HCT116 (cell line): ENCODE measurements around the gene MRPS12. TPM values are rescaled to one million over a fixed set of nuclear protein-coding genes. Genes with fewer than 3 reads are reported as not detected.

ENCODE experiments used
- ATAC-seq: fragments of 200-7000 bp; cut with Tn5 transposase; 2 replicates; pipeline ENCODE4 v1.9.1; 2020; ENCODE audit warnings: mild to moderate bottlenecking, moderate library complexity
- BruUV-seq: library from RNA; stranded (reverse); fragments of 400-500 nt; replicated peaks from 2 replicates; lab custom pipeline; 2021; lab: Mats Ljungman, UMichigan
- CTCF ChIA-PET: fragments of 300-600 bp; sonication (Branson Sonifier 250); formaldehyde crosslinking; loops from one replicate; lab custom pipeline; 2021; ENCODE audit warnings: antibody characterized with exemption; lab: Charles Lee
- POLR2A ChIA-PET: fragments of 300-600, 350-600 bp; sonication (Branson Sonifier 250); formaldehyde crosslinking; loops from one replicate; lab custom pipeline; 2021; ENCODE audit warnings: antibody characterized with exemption; lab: Charles Lee
- RAD21 ChIA-PET, 2 experiments: fragments of 300-600 bp; sonication (Branson Sonifier 250); formaldehyde crosslinking; loops; one replicate each; lab custom pipeline; 2023; ENCODE audit warnings: low total read pairs in 2 of 2; ENCODE audit not compliant: uncharacterized antibody in 2 of 2, unreplicated experiment in 2 of 2, low non-redundant PET in 1 of 2; lab: Charles Lee
- DNase-seq: peaks from one replicate; pipeline ENCODE4 v3.0.0-alpha.2; 2010; ENCODE audit warnings: low read depth, low spot score
- H2AFZ ChIP-seq: fragments of 200-600 bp; shearing (Covaris generic), sonication (generic); 2 replicates; pipeline ENCODE4 v1.6.1; 2017; ENCODE audit warnings: low read depth, mixed run types, mixed read lengths, antibody characterized with exemption, low read length; ENCODE audit not compliant: poor library complexity, severe bottlenecking
- H3K27ac ChIP-seq: 2 replicates; pipeline ENCODE4 v1.5.1; 2012; ENCODE audit warnings: low read depth, low read length
- H3K27me3 ChIP-seq: fragments of 200-600 bp; sonication (generic); 2 replicates; pipeline ENCODE4 v1.6.1; 2016; ENCODE audit warnings: mixed run types, low read length, mixed read lengths; ENCODE audit not compliant: insufficient read depth
- H3K36me3 ChIP-seq, 2 experiments: fragments of 200-500 bp in 1 of 2; fragments of 200-600 bp in 1 of 2; sonication (Bioruptor generic) in 1 of 2; sonication (generic) in 1 of 2; 2 replicates each; pipeline versions ENCODE4 v1.5.1 to v1.6.1; 2014 to 2016; ENCODE audit warnings: low read length in 2 of 2, inconsistent platforms in 1 of 2, mixed read lengths in 1 of 2, mixed run types in 1 of 2; ENCODE audit not compliant: insufficient read depth in 2 of 2, control insufficient read depth in 1 of 2
- H3K4me1 ChIP-seq, 2 experiments: fragments of 200-600 bp in 1 of 2; sonication (generic) in 1 of 2; 2 replicates each; pipeline versions ENCODE4 v1.5.1 to v1.6.1; 2012 to 2017; ENCODE audit warnings: low read length in 2 of 2, inconsistent platforms in 1 of 2, mild to moderate bottlenecking in 1 of 2, mixed read lengths in 1 of 2, mixed run types in 1 of 2, moderate library complexity in 1 of 2; ENCODE audit not compliant: insufficient read depth in 2 of 2, control insufficient read depth in 1 of 2
- H3K4me2 ChIP-seq: fragments of 200-600 bp; sonication (generic); 2 replicates; pipeline ENCODE4 v1.6.1; 2017; ENCODE audit warnings: mixed run types, low read length, mixed read lengths
- H3K4me3 ChIP-seq, 2 experiments: fragments of 200-600 bp in 1 of 2; sonication (generic) in 1 of 2; replicated peaks in 1 of 2; 2 replicates each; pipeline ENCODE4 v1.5.1; 2011 to 2016; ENCODE audit warnings: low read length in 2 of 2, control low read depth in 1 of 2, low read depth in 1 of 2, mild to moderate bottlenecking in 1 of 2, mixed read lengths in 1 of 2, mixed run types in 1 of 2
- H3K79me2 ChIP-seq: fragments of 200-600 bp; sonication (generic); 2 replicates; pipeline ENCODE4 v1.6.1; 2017; ENCODE audit warnings: mild to moderate bottlenecking, mixed run types, low read length, moderate library complexity, mixed read lengths; ENCODE audit not compliant: insufficient read depth
- H3K9ac ChIP-seq: fragments of 200-600 bp; sonication (generic); 2 replicates; pipeline ENCODE4 v1.6.1; 2016; ENCODE audit warnings: low read length, mixed read lengths
- H3K9me2 ChIP-seq: fragments of 200-600 bp; sonication (generic), shearing (Covaris generic); 2 replicates; pipeline ENCODE4 v1.6.1; 2017; ENCODE audit warnings: mixed run types, mild to moderate bottlenecking, moderate library complexity; ENCODE audit not compliant: insufficient read depth
- H3K9me3 ChIP-seq, 2 experiments: fragments of 200-500 bp in 1 of 2; fragments of 200-600 bp in 1 of 2; sonication (Bioruptor generic) in 1 of 2; sonication (generic) in 1 of 2; 2 replicates each; pipeline ENCODE4 v1.6.1; 2014 to 2017; ENCODE audit warnings: low read length in 2 of 2, mixed read lengths in 2 of 2, inconsistent platforms in 1 of 2, low read depth in 1 of 2, mild to moderate bottlenecking in 1 of 2, mixed run types in 1 of 2, moderate library complexity in 1 of 2; ENCODE audit not compliant: control insufficient read depth in 1 of 2, insufficient read depth in 1 of 2
- H4K20me1 ChIP-seq: fragments of 200-600 bp; sonication (generic), shearing (Covaris generic); 2 replicates; pipeline ENCODE4 v1.6.1; 2017; ENCODE audit warnings: mixed run types, mild to moderate bottlenecking, moderate library complexity; ENCODE audit not compliant: insufficient read depth
- CBX3 ChIP-seq: IDR thresholded peaks from 2 replicates; pipeline ENCODE4 v1.6.1; 2012; ENCODE audit warnings: low read depth
- EGR1 ChIP-seq: IDR thresholded peaks from 2 replicates; pipeline ENCODE4 v1.6.1; 2012; ENCODE audit warnings: low read depth
- ELF1 ChIP-seq: IDR thresholded peaks from 2 replicates; pipeline ENCODE4 v1.6.1; 2012; ENCODE audit warnings: low read depth, borderline replicate concordance
- EZH2 ChIP-seq: fragments of 200-600 bp; sonication (generic); IDR thresholded peaks from 2 replicates; pipeline ENCODE4 v1.6.1; 2017; ENCODE audit warnings: antibody characterized with exemption, mixed run types
- JUND ChIP-seq: IDR thresholded peaks from 2 replicates; pipeline ENCODE4 v1.6.1; 2012
- POLR2A ChIP-seq: IDR thresholded peaks from 2 replicates; pipeline ENCODE4 v1.7.0; 2011; ENCODE audit warnings: borderline replicate concordance; ENCODE audit not compliant: insufficient read depth, insufficient read length; ENCODE audit errors: extremely low read depth
- POLR2AphosphoS5 ChIP-seq: IDR thresholded peaks from 2 replicates; pipeline ENCODE4 v1.6.1; 2011; ENCODE audit warnings: mild to moderate bottlenecking, low read depth, low read length, moderate library complexity
- RAD21 ChIP-seq: IDR thresholded peaks from 2 replicates; pipeline ENCODE4 v1.6.1; 2012; ENCODE audit warnings: low read depth, mild to moderate bottlenecking
- REST ChIP-seq: IDR thresholded peaks from 2 replicates; pipeline ENCODE4 v1.6.1; 2012; ENCODE audit warnings: low read depth
- SRF ChIP-seq: IDR thresholded peaks from 2 replicates; pipeline ENCODE4 v1.6.1; 2012; ENCODE audit warnings: low read depth
- TCF7L2 ChIP-seq: IDR thresholded peaks from 2 replicates; pipeline ENCODE4 v1.7.0; 2011; ENCODE audit warnings: borderline replicate concordance, inconsistent platforms; ENCODE audit not compliant: insufficient read depth, insufficient read length; ENCODE audit errors: extremely low read depth
- YY1 ChIP-seq: IDR thresholded peaks from 2 replicates; pipeline ENCODE4 v1.6.1; 2011; ENCODE audit warnings: low read length, low read depth, moderate library complexity, mild to moderate bottlenecking; ENCODE audit not compliant: insufficient replicate concordance; ENCODE audit errors: extremely low read depth
- ZBTB33 ChIP-seq: IDR thresholded peaks from 2 replicates; pipeline ENCODE4 v1.6.1; 2011; ENCODE audit warnings: mild to moderate bottlenecking, low read length, moderate library complexity; ENCODE audit not compliant: insufficient replicate concordance; ENCODE audit errors: extremely low read depth
- ZFX ChIP-seq: fragments of 450-650 bp; IDR thresholded peaks from 2 replicates; pipeline ENCODE4 v1.6.1; 2017
- intact Hi-C: fragments of 100-400 bp; cut with micrococcal nuclease; formaldehyde crosslinking; loops from 2 replicates; pipeline ENCODE4 v1.10.0; 2022
- total RNA-seq: library from RNA; stranded (reverse); gene quantifications from one replicate; pipeline ENCODE4 v1.2.1, GENCODE V29; 2021; ENCODE audit not compliant: unreplicated experiment
- TF ChIP-seq, protein P1 (sequence below), 3 experiments: fragments of 200-600 bp in 1 of 3; sonication (generic) in 1 of 3; IDR thresholded peaks in 2 of 3; conservative IDR thresholded peaks in 1 of 3; 2 replicates each; pipeline ENCODE4 v1.5.1; 2012 to 2017; ENCODE audit warnings: low read depth in 2 of 3, low read length in 2 of 3, antibody characterized with exemption in 1 of 3, borderline replicate concordance in 1 of 3, control low read depth in 1 of 3, mild to moderate bottlenecking in 1 of 3, mixed read lengths in 1 of 3, mixed run types in 1 of 3, moderate library complexity in 1 of 3; ENCODE audit not compliant: insufficient read depth in 1 of 3

Gene MRPS12
- total RNA-seq, 1 experiment from 2014 or later, result 97.7 TPM

- Histone ChIP-seq H3K4me1 (no peaks in the 10 kb centered on the region), H4K20me1 (no peaks in the 10 kb centered on the region), H3K27ac (no peak overlapping the region), H2AFZ (no peak overlapping the region), H3K9me3 (no peaks in the 10 kb centered on the region), H3K79me2 (no peaks in the 10 kb centered on the region), H3K4me3 (no peak overlapping the region), H3K9me2 (no peaks in the 10 kb centered on the region), H3K36me3 (no peaks in the 10 kb centered on the region), H3K4me2 (no peak overlapping the region), H3K9ac (no peak overlapping the region), H3K27me3 (no peaks in the 10 kb centered on the region)
- ChIA-PET CTCF (no interaction called here), POLR2A (interaction anchor here (0.6 to 0.7 kb wide), 2 partner anchors 12 to 400 kb away, joined by 4 to 6 read pairs; partner anchors contain the start of genes MRPS12, SAMD4B and SARS2), RAD21 (no interaction called here)
- no peak for TF ChIP-seq ZFX
- TF ChIP-seq ZBTB33, result no peak
- no peak for TF ChIP-seq CBX3
- TF ChIP-seq SRF, result no peak
- TF ChIP-seq JUND, result no peak
- TF ChIP-seq POLR2AphosphoS5, result no peak
- TF ChIP-seq POLR2A, result no peak
- no peak for TF ChIP-seq EZH2
- TF ChIP-seq YY1, result no peak
- TF ChIP-seq RAD21, result no peak
- TF ChIP-seq TCF7L2, result no peak
- TF ChIP-seq REST, result no peak
- TF ChIP-seq EGR1, result no peak
- no peak for TF ChIP-seq ELF1
- TF ChIP-seq, protein P1, sequence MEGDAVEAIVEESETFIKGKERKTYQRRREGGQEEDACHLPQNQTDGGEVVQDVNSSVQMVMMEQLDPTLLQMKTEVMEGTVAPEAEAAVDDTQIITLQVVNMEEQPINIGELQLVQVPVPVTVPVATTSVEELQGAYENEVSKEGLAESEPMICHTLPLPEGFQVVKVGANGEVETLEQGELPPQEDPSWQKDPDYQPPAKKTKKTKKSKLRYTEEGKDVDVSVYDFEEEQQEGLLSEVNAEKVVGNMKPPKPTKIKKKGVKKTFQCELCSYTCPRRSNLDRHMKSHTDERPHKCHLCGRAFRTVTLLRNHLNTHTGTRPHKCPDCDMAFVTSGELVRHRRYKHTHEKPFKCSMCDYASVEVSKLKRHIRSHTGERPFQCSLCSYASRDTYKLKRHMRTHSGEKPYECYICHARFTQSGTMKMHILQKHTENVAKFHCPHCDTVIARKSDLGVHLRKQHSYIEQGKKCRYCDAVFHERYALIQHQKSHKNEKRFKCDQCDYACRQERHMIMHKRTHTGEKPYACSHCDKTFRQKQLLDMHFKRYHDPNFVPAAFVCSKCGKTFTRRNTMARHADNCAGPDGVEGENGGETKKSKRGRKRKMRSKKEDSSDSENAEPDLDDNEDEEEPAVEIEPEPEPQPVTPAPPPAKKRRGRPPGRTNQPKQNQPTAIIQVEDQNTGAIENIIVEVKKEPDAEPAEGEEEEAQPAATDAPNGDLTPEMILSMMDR (IDR thresholded peaks at IDR 0.05 in 2 of 3, conservative IDR thresholded peaks at IDR 0.05 in 1 of 3; ENCODE audit: borderline replicate concordance in 1 of 3, insufficient read depth in 1 of 3, low read depth in 2 of 3, low read length in 2 of 3), result no peak
- ATAC-seq (no peak), DNase-seq (no peak)
- no TSS peak for BruUV-seq
- intact Hi-C loops, result no loop called here
Observed at GRCh38 chr19:38942471-38943181, 11.9 kb downstream of the MRPS12 start.
